GM19395 (cell line): ENCODE measurements around the gene ARID4B.
A peak's percentile ranks its signal among the peaks of the same experiment; 100 is the strongest.
"Not testable (repeated sequence)": the region's sequence is repeated elsewhere in the genome, so short reads cannot be mapped to it uniquely, and the experiment has no call there.

Source experiments
- ATAC-seq: cut with Tn5 transposase; IDR thresholded peaks from one replicate; pipeline ENCODE4 v1.9.1; 2021; ENCODE audit warnings: mild to moderate bottlenecking, moderate library complexity; ENCODE audit not compliant: unreplicated experiment

ARID4B gene

GRCh38 chr1:235161685-235162327, 166.2 kb downstream of the ARID4B start:
- ATAC-seq, result no peak

GRCh38 chr1:235160957-235161684, 166.9 kb downstream of the ARID4B start, which contains the start of gene RBM34:
RBM34 (minus strand) TSS chr1:235161250; CDS start chr1:235161226, 24 bp downstream.
- ATAC-seq, result peak; percentile 95

- peak; percentile 45 for ATAC-seq
Measured at GRCh38 chr1:235160383-235160956, 167.5 kb downstream of the ARID4B start.

- ATAC-seq, result not testable (repeated sequence)
Measured at GRCh38 chr1:235159930-235160329, 168.0 kb downstream of the ARID4B start.

GRCh38 chr1:235159284-235159683, 168.7 kb downstream of the ARID4B start:
- ATAC-seq, result not testable (repeated sequence)

DNA sequence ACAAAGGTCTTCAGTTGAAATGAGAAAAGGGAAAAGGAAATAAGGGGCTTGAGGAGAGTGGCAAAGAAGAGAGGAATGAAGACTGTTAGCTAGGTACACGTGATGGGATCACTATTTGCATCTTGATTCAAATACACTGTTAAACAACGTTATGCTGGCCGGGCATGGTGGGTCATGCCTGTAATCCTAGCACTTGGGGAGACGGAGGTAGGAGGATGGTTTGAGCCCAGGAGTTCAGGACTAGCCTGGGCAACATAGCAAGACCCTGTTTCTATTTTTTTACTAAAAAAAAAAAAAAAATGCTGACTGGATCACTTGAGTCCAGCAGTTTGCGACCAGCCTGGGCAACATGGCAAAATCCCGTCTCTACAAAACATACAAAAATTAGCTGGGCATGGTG, 169.3 kb downstream of the ARID4B start:
- no peak for ATAC-seq

DNA sequence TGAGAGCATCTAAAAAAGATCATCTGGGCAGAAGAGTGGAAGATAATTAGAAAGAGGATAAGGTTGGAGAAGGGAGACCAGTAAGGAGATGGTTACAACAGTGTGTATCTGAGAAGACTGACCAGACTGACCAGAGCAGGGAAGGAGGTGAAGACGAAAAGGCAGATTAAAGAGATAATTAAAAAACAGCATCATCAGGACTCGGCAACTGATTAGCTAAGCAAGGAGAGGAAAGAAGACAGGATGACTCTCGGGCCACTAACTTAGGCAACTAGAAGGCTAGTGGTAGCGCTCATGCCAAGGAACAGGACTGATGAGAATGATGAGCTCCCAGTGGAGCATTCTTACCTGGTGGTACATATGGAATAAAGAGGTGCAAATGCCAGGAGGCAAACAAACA, 170.8 kb downstream of the ARID4B start:
- ATAC-seq, result no peak

GRCh38 chr1:235156740-235157139, 171.2 kb downstream of the ARID4B start:
- ATAC-seq, result no peak

DNA sequence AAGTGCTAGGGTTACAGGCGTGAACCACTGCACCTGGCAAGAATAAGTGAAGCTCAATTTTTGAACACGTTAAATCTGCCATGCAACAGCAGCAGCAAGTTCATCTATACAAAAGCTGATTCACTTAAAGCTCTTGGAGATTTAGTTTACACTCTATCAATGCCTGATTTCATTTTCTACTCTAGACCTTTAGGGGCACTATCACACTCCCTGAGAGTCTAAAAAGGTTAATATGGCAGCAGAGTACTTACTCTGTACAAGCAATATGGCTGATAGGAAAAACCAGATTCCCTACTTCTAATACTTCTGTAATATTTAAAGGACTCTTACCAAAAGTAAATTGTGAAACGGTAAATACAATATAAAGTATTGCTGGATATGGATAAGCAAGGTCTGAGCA, 171.7 kb downstream of the ARID4B start:
- no peak for ATAC-seq

GRCh38 chr1:235152235-235152634, 175.7 kb downstream of the ARID4B start:
- ATAC-seq, result no peak

DNA sequence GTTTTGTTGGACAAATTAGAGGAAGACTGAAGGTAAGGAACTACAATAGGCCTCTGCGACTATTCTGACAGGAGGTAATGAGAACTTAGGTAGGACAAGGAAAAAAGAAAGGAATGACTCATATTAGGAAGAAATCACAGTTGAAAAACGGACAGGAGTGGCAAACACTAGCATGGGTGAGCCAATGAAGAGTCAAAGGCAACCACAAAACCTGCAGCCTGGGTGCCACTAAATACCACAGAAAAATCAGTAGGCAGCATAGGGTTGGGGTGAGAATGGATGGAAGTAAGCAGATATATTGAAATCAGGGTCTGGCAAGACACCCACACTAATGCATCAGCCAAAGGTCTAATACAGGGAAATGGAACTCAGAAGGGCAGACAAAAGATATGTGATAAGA, 176.9 kb downstream of the ARID4B start:
- ATAC-seq, result no peak

- no peak for ATAC-seq
Measured at GRCh38 chr1:235149824-235150223, 178.2 kb downstream of the ARID4B start.

GRCh38 chr1:235147269-235147668, 180.7 kb downstream of the ARID4B start:
- no peak for ATAC-seq

DNA sequence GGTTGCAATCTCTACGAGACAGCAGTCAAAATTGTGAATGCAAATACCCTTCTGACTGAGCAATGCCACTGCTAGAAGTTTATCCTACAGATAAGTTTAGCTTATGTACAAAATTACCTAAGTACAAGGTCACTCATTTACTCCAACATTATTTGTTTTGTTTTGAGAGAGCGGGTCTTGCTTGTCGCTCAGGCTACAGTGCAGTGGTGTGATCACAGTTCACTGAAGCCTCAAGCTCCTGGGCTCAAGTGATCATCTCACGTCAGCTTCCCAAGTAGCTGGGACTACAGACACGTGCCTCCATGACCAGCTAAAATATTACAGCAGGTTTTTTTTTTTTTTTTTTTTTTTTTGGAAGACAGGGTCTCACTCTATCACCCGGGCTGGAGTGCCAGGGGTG, 182.3 kb downstream of the ARID4B start:
- ATAC-seq, result no peak

DNA sequence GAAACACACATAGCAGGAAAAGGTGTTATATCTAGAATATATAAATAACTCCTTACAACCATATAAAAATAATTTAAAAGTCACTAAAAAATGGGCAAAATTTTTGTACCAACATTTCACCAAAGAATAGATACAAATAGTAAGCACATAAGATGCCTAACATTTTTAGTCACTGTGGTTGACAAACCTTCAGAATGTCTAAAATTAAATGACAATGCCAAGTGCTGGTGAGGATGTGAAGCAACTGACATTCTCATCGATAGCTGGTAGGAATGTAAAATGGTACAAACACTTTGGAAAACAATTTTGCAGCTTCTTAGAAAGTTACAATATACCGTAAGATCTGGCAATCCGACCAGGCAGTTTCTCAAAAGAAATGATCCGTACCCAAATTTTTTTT, 185.0 kb downstream of the ARID4B start:
- ATAC-seq, result no peak

DNA sequence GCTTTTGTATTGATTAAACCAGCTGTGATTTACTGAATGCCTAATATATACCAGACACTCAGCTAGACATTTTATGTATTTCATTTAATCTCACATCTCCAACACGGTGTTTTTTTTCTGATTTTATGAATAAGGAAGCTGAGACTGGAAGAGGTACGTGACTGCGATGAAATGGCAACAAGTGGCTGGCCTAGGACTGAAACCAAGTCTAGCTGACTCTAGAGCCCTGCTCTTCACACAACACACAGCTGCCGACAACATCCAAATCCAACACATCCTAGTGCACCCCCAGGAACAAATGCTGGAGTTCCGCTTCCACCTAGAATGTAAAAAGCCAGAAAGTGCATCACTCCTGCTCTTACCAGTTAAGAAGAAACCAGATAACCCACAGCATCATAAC, 188.7 kb downstream of the ARID4B start:
- no peak for ATAC-seq

DNA sequence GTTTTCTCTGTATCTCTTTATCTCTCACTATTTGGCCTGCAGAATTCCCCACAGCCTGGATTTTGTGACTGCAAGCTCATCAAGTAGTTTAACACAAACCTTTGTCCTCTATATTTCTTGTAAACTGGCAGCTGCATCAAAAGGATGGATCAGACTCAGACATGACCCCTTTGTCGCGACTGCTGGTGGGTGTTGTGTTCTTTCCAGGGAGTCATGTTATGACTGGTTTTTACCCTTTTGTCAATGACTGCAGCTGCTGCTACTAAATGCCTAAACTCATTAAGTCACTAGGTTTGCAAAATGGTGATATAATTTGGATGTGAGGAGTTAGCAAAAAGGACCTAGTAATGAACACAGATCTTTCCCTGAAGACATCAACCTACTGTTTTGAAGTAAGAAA, 189.2 kb downstream of the ARID4B start:
- no peak for ATAC-seq

DNA sequence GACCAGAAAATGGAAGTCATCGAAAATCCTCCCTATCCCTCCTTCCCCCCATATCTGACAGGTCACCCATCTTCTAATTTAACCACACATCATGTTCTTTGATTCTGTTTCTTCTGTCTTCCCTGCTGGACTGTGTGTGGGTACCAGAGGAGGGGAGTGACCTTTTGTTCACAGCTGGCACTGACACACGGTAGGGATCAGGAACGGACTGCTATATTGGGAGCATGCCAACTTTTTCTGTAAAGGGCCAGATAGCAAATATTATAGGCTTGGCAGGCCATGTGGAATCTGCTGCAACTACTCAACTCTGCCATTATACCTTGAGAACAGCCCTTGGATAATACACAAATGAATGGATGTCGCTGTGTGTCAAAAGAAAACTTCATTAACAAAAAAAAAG, 191.9 kb downstream of the ARID4B start:
- ATAC-seq, result no peak

DNA sequence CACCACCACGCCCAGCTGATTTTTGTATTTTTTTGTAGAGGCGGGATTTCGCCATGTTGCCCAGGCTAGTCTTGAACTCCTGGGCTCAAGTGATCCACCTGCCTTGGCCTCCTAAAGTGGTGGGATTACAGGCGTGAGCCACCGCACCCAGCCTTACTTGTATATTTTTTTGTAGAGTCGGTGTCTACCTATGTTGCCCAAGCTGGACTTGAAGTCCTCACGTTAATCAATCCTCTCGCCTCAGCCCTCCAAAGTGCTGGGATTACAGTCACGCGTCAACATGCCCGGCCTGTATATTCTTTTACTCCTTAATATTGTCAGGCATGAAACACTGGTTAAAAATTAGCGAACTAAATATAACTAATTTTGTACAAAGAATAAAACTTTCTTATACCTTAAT, 193.8 kb downstream of the ARID4B start:
- no peak for ATAC-seq

DNA sequence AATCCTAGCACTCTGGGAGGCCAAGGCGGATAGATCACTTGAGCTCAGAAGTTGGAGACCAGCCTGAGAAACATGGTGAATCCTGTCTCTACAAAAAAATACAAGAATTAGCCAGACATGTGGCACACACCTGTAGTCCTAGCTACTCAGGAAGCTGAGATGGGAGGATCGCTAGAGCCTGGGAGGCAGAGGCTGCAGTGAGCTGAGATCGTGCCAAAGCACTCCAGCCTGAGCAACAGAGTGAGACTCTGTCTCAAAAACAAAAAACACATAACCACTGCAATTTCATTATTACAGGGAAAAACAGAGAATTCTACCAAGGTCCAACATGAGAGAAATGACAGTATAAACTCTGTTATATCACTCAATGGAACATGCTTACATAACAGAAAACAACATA, 194.9 kb downstream of the ARID4B start:
- ATAC-seq, result no peak

GRCh38 chr1:235131961-235132360, 196.0 kb downstream of the ARID4B start:
- ATAC-seq, result no peak

- no peak for ATAC-seq
Measured at GRCh38 chr1:235130766-235131270, 197.2 kb downstream of the ARID4B start.
